SK-N-SH treated with all-trans-retinoic acid at 6 μM for 48 hours (cell line): ENCODE results near the gene GRIN3A.

Experiments used
- PATZ1 ChIP-seq: fragments of 250-450 bp; sonication (Bioruptor Pico); IDR thresholded peaks from 2 replicates; pipeline ENCODE4 v1.8.0; 2020; ENCODE audit warnings: mild to moderate bottlenecking, moderate library complexity, borderline replicate concordance
- RARB ChIP-seq: fragments of 250-450 bp; sonication (Bioruptor Pico); IDR thresholded peaks from 2 replicates; pipeline ENCODE4 v1.8.0; 2021; ENCODE audit warnings: mild to moderate bottlenecking, moderate library complexity
- ZFP30 ChIP-seq: fragments of 450-650 bp; formaldehyde crosslinking; IDR thresholded peaks from 2 replicates; pipeline ENCODE4 v1.5.0; 2022; ENCODE audit warnings: mild to moderate bottlenecking, moderate library complexity
- ZNF8 ChIP-seq: fragments of 450-650 bp; formaldehyde crosslinking; IDR thresholded peaks from 2 replicates; pipeline ENCODE4 v1.5.0; 2020; ENCODE audit warnings: mild to moderate bottlenecking, moderate library complexity

GRCh38 chr9:101586651-101587050, 151.8 kb downstream of the GRIN3A start:
- TF ChIP-seq ZFP30 (CRISPR knock-in tag) (no peak), PATZ1 (CRISPR knock-in tag) (no peak), RARB (CRISPR knock-in tag) (no peak), ZNF8 (CRISPR knock-in tag) (no peak)
